AG09309 (cell line): ENCODE results near the gene NUAK2.

Source experiments
- DNase-seq: peaks from one replicate; pipeline ENCODE4 v3.0.0-alpha.2; 2010; ENCODE audit warnings: low read depth
- H3K4me3 ChIP-seq: 2 replicates; pipeline ENCODE4 v1.5.1; 2011; ENCODE audit warnings: mild to moderate bottlenecking, low read depth, low read length, moderate library complexity; ENCODE audit not compliant: control insufficient read depth
- CTCF ChIP-seq: IDR thresholded peaks from 2 replicates; pipeline ENCODE4 v1.5.1; 2011; ENCODE audit warnings: mild to moderate bottlenecking, low read depth, low read length, inconsistent platforms; ENCODE audit not compliant: insufficient read depth, control insufficient read depth; ENCODE audit errors: missing control alignments

The NUAK2 gene

GRCh38 chr1:205359771-205360565 is 38.4 kb upstream of the NUAK2 start:
- no peak overlapping the region for H3K4me3 ChIP-seq
- no peak for DNase-seq
- no peak for TF ChIP-seq CTCF

- no peak for TF ChIP-seq CTCF
- no peak for DNase-seq
- no peak overlapping the region for H3K4me3 ChIP-seq
These were observed 37.0 kb upstream of the NUAK2 start for GRCh38 chr1:205358579-205358978.

- DNase-seq, result no peak
- no peak overlapping the region for H3K4me3 ChIP-seq
- TF ChIP-seq CTCF, result no peak
These were observed 36.0 kb upstream of the NUAK2 start for GRCh38 chr1:205357567-205357966.

- no peak within 1 kb of the TSS for H3K4me3 ChIP-seq
- no peak for TF ChIP-seq CTCF
These were observed 35.0 kb upstream of the NUAK2 start, which contains the start of gene KLHDC8A for GRCh38 chr1:205356440-205357139. TSS of gene KLHDC8A (minus strand) at chr1:205356922. CDS start at chr1:205343604, 13,318 bp downstream.

GRCh38 chr1:205355075-205355453 is 33.5 kb upstream of the NUAK2 start:
- no peak for TF ChIP-seq CTCF
- DNase-seq, result no peak
- H3K4me3 ChIP-seq, result no peak overlapping the region

More at GRCh38 chr1:205356440-205357139, 35.0 kb upstream of the NUAK2 start, which contains the start of gene KLHDC8A:
- DNase-seq, result no peak

- no peak overlapping the region for H3K4me3 ChIP-seq
- TF ChIP-seq CTCF, result peak; percentile 86
- no peak for DNase-seq
These were observed 32.9 kb upstream of the NUAK2 start for GRCh38 chr1:205354259-205355074.
